D721Med (cell line): ENCODE results near the gene EPB41L5.
A peak's percentile ranks its signal among the peaks of the same experiment; 100 is the strongest.
"Not testable (repeated sequence)": the region's sequence is repeated elsewhere in the genome, so short reads cannot be mapped to it uniquely, and the experiment has no call there.

Experiments
- DNase-seq: peaks from one replicate; pipeline ENCODE4 v3.0.0; 2011; ENCODE audit warnings: low spot score; ENCODE audit not compliant: insufficient read length
- FAIRE-seq: peaks from 2 replicates; lab custom pipeline; 2011; peaks lifted over from hg19 to GRCh38; lab: Jason Lieb, UNC
- TF ChIP-seq, protein P1 (sequence below): IDR thresholded peaks from 2 replicates; pipeline ENCODE4 v1.5.1; 2012; ENCODE audit warnings: mild to moderate bottlenecking, control low read depth; ENCODE audit not compliant: insufficient read depth; ENCODE audit errors: missing control alignments

EPB41L5 gene

DNA sequence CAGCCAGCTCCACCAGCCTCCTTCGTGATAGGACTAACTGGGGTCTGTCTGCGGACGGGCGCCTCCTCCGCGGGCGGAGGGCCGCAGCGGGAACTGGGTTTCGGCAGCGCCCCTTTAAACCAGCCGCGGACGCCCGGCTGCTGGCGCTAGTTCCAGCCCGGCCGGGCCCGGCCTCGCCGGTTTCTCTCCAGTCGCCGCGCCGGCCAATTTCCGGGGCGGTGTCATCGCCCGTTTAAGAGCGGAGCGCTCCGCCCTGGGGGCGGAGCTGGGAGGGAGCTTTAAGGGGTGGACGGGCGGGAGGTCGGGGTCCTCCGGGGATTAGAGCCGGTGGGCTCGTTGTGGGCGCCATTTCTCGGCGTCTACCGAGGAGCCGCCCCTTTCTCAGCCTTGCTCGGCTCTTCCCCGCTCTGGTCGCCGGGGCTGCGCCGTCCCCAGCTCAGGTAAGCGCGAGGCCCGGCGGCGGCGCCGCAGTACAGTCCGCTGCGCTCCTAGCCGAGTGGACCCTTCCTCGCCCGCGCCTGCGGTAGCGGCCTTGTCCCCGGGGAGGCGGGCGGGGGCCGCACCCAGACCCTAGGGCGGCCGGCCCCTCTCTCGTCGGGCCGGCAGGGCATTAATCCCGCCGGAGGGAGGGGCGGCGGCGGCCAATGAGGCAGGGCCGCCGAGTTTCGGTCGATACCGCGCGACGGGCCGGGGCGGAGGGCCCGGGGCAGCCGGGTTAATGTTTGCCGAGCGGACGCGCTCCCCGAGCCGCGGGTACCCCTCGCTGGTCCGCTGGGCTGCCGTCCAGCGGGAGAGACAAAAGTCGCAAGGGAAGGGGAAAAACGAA, at the start of gene EPB41L5:
Gene EPB41L5 (plus strand): TSS at position 307 of the 826 bp plus-strand sequence. CDS start 6,008 bp downstream, outside the sequence.
- FAIRE-seq = no peak
- TF ChIP-seq, protein P1, sequence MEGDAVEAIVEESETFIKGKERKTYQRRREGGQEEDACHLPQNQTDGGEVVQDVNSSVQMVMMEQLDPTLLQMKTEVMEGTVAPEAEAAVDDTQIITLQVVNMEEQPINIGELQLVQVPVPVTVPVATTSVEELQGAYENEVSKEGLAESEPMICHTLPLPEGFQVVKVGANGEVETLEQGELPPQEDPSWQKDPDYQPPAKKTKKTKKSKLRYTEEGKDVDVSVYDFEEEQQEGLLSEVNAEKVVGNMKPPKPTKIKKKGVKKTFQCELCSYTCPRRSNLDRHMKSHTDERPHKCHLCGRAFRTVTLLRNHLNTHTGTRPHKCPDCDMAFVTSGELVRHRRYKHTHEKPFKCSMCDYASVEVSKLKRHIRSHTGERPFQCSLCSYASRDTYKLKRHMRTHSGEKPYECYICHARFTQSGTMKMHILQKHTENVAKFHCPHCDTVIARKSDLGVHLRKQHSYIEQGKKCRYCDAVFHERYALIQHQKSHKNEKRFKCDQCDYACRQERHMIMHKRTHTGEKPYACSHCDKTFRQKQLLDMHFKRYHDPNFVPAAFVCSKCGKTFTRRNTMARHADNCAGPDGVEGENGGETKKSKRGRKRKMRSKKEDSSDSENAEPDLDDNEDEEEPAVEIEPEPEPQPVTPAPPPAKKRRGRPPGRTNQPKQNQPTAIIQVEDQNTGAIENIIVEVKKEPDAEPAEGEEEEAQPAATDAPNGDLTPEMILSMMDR = no peak

DNA sequence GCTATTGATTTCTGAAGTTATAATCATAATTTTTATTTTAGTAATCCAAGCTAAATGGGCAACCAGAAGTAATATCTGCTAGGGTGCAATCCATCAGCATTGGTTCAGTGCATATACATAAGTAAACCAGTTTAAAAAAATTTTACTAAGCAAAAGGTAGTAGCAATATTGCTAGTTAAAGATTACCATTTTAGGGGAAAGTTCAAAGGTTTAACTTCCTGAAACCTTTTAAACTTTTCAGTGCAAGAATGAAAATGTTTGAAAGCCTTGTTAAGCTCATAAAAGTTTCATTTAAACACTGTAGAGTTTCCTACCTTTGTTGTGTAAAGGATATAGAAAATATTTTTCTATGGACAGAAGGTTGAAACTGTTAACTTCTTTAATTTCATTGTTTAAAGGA, 31.0 kb upstream of the EPB41L5 start:
- TF ChIP-seq, protein P1 = no peak
- FAIRE-seq = no peak
- no peak for DNase-seq

More for the DNA sequence above, at the start of gene EPB41L5:
- peak; percentile 78 for DNase-seq

DNA sequence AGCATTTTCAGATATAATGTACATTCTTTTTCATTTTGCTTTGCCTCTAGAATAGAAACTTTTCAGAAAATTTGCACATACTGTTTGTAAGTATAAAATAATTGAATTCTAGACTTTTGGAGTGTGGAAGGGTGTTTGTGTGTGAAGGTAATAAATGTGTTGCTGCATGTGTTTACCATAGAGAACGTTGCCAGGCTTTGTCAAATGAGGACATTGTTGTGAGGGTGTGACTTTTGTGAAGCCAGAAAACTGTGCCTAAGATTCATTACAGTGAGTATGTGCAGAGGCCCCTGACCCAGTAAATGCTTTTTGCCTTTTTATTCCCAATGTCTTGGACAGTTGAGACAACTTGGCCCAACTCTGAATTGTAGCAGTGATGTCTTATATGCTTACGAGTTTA, 30.4 kb upstream of the EPB41L5 start:
- FAIRE-seq = no peak
- no peak for DNase-seq
- TF ChIP-seq, protein P1 = no peak

DNA sequence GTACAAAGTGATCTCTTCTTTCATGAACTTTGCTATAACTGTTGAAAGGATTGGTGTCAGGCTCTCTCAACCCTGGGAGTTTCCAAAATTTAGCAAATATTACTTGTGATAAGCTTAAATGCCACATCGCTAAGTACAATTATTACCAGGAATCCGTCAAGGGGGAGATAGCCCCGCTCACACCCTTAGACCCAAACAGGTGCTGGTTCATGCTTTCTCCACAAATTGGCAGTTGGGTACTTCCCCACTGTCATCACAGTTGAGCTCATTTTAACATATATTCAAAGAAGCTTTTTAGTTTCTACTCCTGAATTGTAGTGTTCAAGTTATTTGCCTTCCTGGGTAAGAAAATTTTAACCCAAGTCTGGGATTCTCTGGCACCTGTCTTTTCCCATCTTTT, 29.8 kb upstream of the EPB41L5 start:
- FAIRE-seq (no peak), DNase-seq (no peak)
- TF ChIP-seq, protein P1 = no peak

DNA sequence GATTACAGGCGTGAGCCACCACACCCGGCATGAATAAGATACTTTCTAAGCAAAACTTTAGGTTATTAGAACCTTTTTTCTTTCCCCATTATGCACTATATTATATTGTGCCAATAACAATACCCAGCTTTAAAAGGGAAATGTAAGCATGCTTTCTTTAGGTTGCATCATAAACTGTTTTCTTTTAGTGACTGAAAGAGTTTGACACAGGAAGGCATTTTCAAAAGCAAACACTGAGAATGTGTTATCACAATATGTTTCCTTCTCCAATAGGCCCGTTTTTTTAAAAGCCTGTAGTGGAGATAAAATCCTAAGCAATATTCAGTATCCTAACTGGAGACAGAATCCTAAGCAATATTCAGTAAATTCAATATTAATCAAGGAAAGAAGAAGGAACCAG, 16.7 kb upstream of the EPB41L5 start:
- DNase-seq (no peak), FAIRE-seq (no peak)
- TF ChIP-seq, protein P1 = no peak

DNA sequence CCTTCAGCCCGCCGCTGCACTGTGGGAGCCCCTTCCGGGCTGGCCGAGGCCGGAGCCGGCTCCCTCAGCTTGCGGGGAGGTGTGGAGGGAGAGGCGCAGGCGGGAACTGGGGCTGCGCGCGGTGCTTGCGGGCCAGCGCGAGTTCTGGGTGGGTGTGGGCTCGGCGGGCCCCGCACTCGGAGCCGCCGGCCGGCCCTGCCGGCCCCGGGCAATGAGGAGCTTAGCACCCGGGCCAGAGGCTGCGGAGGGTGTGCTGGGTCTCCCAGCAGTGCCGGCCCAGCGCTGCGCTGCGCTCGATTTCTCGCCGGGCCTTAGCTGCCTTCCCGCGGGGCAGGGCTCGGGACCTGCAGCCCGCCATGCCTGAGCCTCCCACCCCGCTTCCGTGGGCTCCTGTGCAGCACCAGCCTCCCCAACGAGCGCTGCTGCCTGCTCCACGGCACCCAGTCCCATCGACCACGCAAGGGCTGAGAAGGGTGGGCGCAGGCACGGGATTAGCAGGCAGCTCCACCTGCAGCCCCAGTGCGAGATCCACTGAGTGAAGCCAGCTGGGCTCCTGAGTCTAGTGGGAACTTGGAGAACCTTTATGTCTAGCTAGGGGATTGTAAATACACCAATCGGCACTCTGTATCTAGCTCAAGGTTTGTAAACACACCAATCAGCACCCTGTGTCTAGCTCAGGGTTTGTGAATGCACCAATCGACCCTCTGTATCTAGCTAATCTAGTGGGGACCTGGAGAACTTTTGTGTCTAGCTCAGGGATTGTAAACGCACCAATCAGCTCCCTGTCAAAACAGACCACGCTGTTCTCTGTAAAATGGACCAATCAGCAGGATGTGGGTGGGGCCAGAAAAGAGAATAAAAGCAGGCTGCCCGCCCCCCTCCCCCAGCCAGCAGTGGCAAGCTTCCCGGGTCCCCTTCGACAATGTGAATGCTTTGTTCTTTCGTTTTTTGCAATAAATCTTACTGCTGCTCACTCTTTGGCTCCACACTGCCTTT, 15.7 kb upstream of the EPB41L5 start:
- not testable (repeated sequence) for FAIRE-seq, DNase-seq

DNA sequence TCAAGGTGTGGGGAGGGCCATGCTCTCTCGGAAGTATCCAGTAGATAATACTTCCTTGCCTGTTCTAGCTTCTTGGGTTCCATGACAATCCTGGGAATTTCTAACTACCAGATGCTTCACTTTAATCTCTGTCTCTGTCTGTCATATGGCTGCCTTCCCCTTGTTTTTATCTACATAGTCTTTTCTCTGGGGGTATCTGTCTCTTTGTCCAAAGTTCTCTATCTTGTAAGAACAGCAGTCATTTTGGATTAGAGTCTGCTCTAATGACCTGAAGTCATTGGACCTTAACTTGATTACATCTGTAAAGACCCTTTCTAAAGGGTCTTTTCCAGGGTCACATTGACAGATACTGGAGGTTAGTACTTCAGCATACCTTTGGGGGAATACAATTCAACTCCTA, 11.4 kb upstream of the EPB41L5 start:
- DNase-seq (no peak), FAIRE-seq (no peak)
- TF ChIP-seq, protein P1 = no peak
